H1 (cell line): ENCODE measurements around the gene RNF10. TPM values are rescaled to one million over a fixed set of nuclear protein-coding genes. Genes with fewer than 3 reads are reported as not detected.

Experiments used
- CTCF ChIA-PET: fragments of 300-600 bp; sonication (Branson Sonifier 250); formaldehyde crosslinking; loops from one replicate; lab custom pipeline; 2021; ENCODE audit not compliant: partially characterized antibody; lab: Charles Lee
- POLR2A ChIA-PET: fragments of 300-600 bp; sonication (Branson Sonifier 250); formaldehyde crosslinking; loops from one replicate; lab custom pipeline; 2021; ENCODE audit warnings: inconsistent platforms; ENCODE audit not compliant: partially characterized antibody; lab: Charles Lee
- DNase-seq, 2 experiments: peaks; one replicate each; pipeline versions ENCODE4 v3.0.0 to v3.0.0-alpha.2; 2010 to 2022; ENCODE audit warnings: low spot score in 2 of 2, low read depth in 1 of 2, mixed read lengths in 1 of 2
- FAIRE-seq: peaks from 2 replicates; lab custom pipeline; 2011; peaks lifted over from hg19 to GRCh38; lab: Jason Lieb, UNC
- H2AFZ ChIP-seq: 2 replicates; pipeline ENCODE4 v1.8.1; 2012; ENCODE audit warnings: low read length, inconsistent platforms
- H2AK5ac ChIP-seq: 2 replicates; pipeline ENCODE4 v1.6.1; 2013; ENCODE audit warnings: low read depth, low read length
- H2BK120ac ChIP-seq: replicated peaks from 2 replicates; pipeline ENCODE3; 2013; ENCODE audit warnings: low read depth, low read length, inconsistent platforms
- H2BK12ac ChIP-seq: 2 replicates; pipeline ENCODE4 v1.6.1; 2013; ENCODE audit warnings: low read depth, low read length
- H2BK15ac ChIP-seq: 2 replicates; pipeline ENCODE4 v1.6.1; 2013; ENCODE audit warnings: low read length
- H2BK20ac ChIP-seq: 2 replicates; pipeline ENCODE4 v1.6.1; 2013; ENCODE audit warnings: low read length
- H2BK5ac ChIP-seq: 2 replicates; pipeline ENCODE4 v1.6.1; 2013; ENCODE audit warnings: low read depth, low read length
- H3K14ac ChIP-seq: 2 replicates; pipeline ENCODE4 v1.6.1; 2013; ENCODE audit warnings: inconsistent platforms; ENCODE audit not compliant: insufficient read length
- H3K18ac ChIP-seq: 2 replicates; pipeline ENCODE4 v1.6.1; 2013; ENCODE audit warnings: low read length; ENCODE audit errors: extremely low read depth
- H3K23ac ChIP-seq: 2 replicates; pipeline ENCODE4 v1.6.1; 2013; ENCODE audit warnings: inconsistent platforms; ENCODE audit not compliant: insufficient read length
- H3K23me2 ChIP-seq: 2 replicates; pipeline ENCODE4 v1.6.1; 2013; ENCODE audit warnings: low read depth, low read length
- H3K27ac ChIP-seq: 2 replicates; pipeline ENCODE4 v1.6.1; 2011; ENCODE audit warnings: low read depth, low read length, inconsistent platforms
- H3K27me3 ChIP-seq, 4 experiments: replicated peaks in 1 of 4; 1 replicate in 1 of 4; 2 replicates in 3 of 4; pipeline versions ENCODE4 v1.6.1 to v1.8.1; 2011 to 2013; ENCODE audit warnings: low read length in 3 of 4, mild to moderate bottlenecking in 3 of 4, inconsistent platforms in 2 of 4, mixed read lengths in 2 of 4, moderate library complexity in 1 of 4; ENCODE audit not compliant: control insufficient read depth in 3 of 4, insufficient read depth in 3 of 4; ENCODE audit errors: extremely low read depth in 1 of 4
- H3K36me3 ChIP-seq, 4 experiments: 2 replicates each; pipeline versions ENCODE4 v1.6.1 to v1.8.1; 2011 to 2013; ENCODE audit warnings: mild to moderate bottlenecking in 4 of 4, low read length in 3 of 4, moderate library complexity in 2 of 4, control low read depth in 1 of 4, inconsistent platforms in 1 of 4; ENCODE audit not compliant: insufficient read depth in 4 of 4, control insufficient read depth in 2 of 4
- H3K4ac ChIP-seq: replicated peaks from 2 replicates; pipeline ENCODE3; 2013; ENCODE audit warnings: low read length, low read depth, mixed read lengths, inconsistent platforms; ENCODE audit not compliant: insufficient read length
- H3K4me1 ChIP-seq, 4 experiments: replicated peaks in 1 of 4; 1 replicate in 1 of 4; 2 replicates in 3 of 4; pipeline versions ENCODE4 v1.6.1 to v1.8.1; 2011 to 2013; ENCODE audit warnings: low read length in 3 of 4, inconsistent platforms in 2 of 4, mixed read lengths in 1 of 4; ENCODE audit not compliant: insufficient read depth in 4 of 4, control insufficient read depth in 3 of 4
- H3K4me2 ChIP-seq, 2 experiments: 2 replicates each; pipeline versions ENCODE4 v1.6.1 to v1.8.1; 2011 to 2013; ENCODE audit warnings: low read depth in 2 of 2, low read length in 2 of 2, control low read depth in 1 of 2, inconsistent platforms in 1 of 2, mild to moderate bottlenecking in 1 of 2; ENCODE audit not compliant: insufficient read depth in 1 of 2
- H3K4me3 ChIP-seq, 4 experiments: fragments of 200-600, 300-600 bp in 1 of 4; sonication (generic), shearing (Covaris generic), sonication (Bioruptor Twin) in 1 of 4; 2 replicates each; pipeline versions ENCODE4 v1.5.1 to v1.8.1; 2011 to 2016; ENCODE audit warnings: low read length in 4 of 4, low read depth in 3 of 4, control low read depth in 2 of 4, inconsistent platforms in 2 of 4, mild to moderate bottlenecking in 2 of 4, mixed read lengths in 1 of 4, moderate library complexity in 1 of 4; ENCODE audit not compliant: insufficient read depth in 2 of 4; ENCODE audit errors: extremely low read depth in 1 of 4
- H3K56ac ChIP-seq: replicated peaks from 2 replicates; pipeline ENCODE3; 2013; ENCODE audit warnings: low read depth, mild to moderate bottlenecking, mixed read lengths, low read length, inconsistent platforms; ENCODE audit not compliant: insufficient read length
- H3K79me1 ChIP-seq: 2 replicates; pipeline ENCODE4 v1.6.1; 2013; ENCODE audit warnings: low read depth, low read length, control low read depth
- H3K79me2 ChIP-seq, 2 experiments: 2 replicates each; pipeline versions ENCODE4 v1.6.1 to v1.8.1; 2012 to 2013; ENCODE audit warnings: low read length in 2 of 2, mild to moderate bottlenecking in 2 of 2, inconsistent platforms in 1 of 2; ENCODE audit not compliant: insufficient read depth in 2 of 2, control insufficient read depth in 1 of 2
- H3K9ac ChIP-seq, 4 experiments: replicated peaks in 1 of 4; 1 replicate in 1 of 4; 2 replicates in 3 of 4; pipeline versions ENCODE4 v1.6.1 to v1.8.1; 2011 to 2013; ENCODE audit warnings: low read depth in 3 of 4, low read length in 3 of 4, control low read depth in 2 of 4, mild to moderate bottlenecking in 2 of 4, moderate library complexity in 2 of 4, inconsistent platforms in 1 of 4; ENCODE audit errors: extremely low read depth in 1 of 4
- H3K9me3 ChIP-seq, 2 experiments: 2 replicates each; pipeline versions ENCODE4 v1.6.1 to v1.8.1; 2012 to 2013; ENCODE audit warnings: mild to moderate bottlenecking in 2 of 2, moderate library complexity in 2 of 2, control low read depth in 1 of 2, inconsistent platforms in 1 of 2, low read depth in 1 of 2, low read length in 1 of 2, mixed read lengths in 1 of 2; ENCODE audit not compliant: insufficient read depth in 2 of 2
- H4K20me1 ChIP-seq, 2 experiments: replicated peaks in 1 of 2; 2 replicates each; pipeline versions ENCODE3 to v1.8.1; 2011 to 2013; ENCODE audit warnings: inconsistent platforms in 2 of 2, low read length in 2 of 2, mild to moderate bottlenecking in 1 of 2; ENCODE audit not compliant: insufficient read depth in 2 of 2, control insufficient read depth in 1 of 2
- H4K5ac ChIP-seq: 2 replicates; pipeline ENCODE4 v1.6.1; 2013; ENCODE audit warnings: low read length, low read depth, mixed read lengths, inconsistent platforms; ENCODE audit not compliant: insufficient read length
- H4K8ac ChIP-seq: 2 replicates; pipeline ENCODE4 v1.8.0; 2013; ENCODE audit warnings: mild to moderate bottlenecking, moderate library complexity, low read length, inconsistent platforms; ENCODE audit not compliant: insufficient read depth; ENCODE audit errors: extremely low read depth
- H4K91ac ChIP-seq: replicated peaks from 2 replicates; pipeline ENCODE3; 2013; ENCODE audit warnings: low read length, mixed read lengths, inconsistent platforms; ENCODE audit not compliant: insufficient read length
- CBX5 ChIP-seq: fragments of 300-800, 300-1000 bp; sonication (generic); IDR thresholded peaks from 2 replicates; pipeline ENCODE4 v1.7.1; 2016; ENCODE audit warnings: antibody characterized with exemption, low read length, low read depth
- EP300 ChIP-seq, 2 experiments: IDR thresholded peaks; 1 replicate in 1 of 2; 2 replicates in 1 of 2; pipeline ENCODE4 v1.6.1; 2011 to 2012; ENCODE audit warnings: low read depth in 2 of 2, low read length in 2 of 2, mild to moderate bottlenecking in 2 of 2, borderline replicate concordance in 1 of 2, inconsistent platforms in 1 of 2, moderate library complexity in 1 of 2
- NRF1 ChIP-seq: IDR thresholded peaks from 2 replicates; pipeline ENCODE4 v1.6.1; 2011; ENCODE audit warnings: mild to moderate bottlenecking, low read depth, low read length, improper control_type of control experiment
- PHF8 ChIP-seq: fragments of 200-600 bp; sonication (generic); conservative IDR thresholded peaks from 2 replicates; pipeline ENCODE4 v1.7.1; 2012; ENCODE audit warnings: low read depth, mild to moderate bottlenecking, inconsistent platforms, low read length, moderate library complexity
- POU5F1 ChIP-seq: IDR thresholded peaks from 2 replicates; pipeline ENCODE4 v1.6.1; 2011; ENCODE audit warnings: low read depth, mild to moderate bottlenecking, low read length, moderate library complexity
- SP2 ChIP-seq: IDR thresholded peaks from 2 replicates; pipeline ENCODE4 v1.6.1; 2012; ENCODE audit warnings: mild to moderate bottlenecking, low read length, inconsistent platforms
- SP4 ChIP-seq: IDR thresholded peaks from 2 replicates; pipeline ENCODE4 v1.6.1; 2012; ENCODE audit warnings: low read length, inconsistent platforms
- WGBS, 2 experiments: shearing (Covaris generic) in 1 of 2; methylation state at CpG; one replicate each; pipeline versions ENCODE4 v1.1.6 to v1.1.7; 2013 to 2015; ENCODE audit warnings: low lambda C conversion rate in 2 of 2, mixed read lengths in 2 of 2, inconsistent platforms in 1 of 2, low coverage in 1 of 2, missing lambda C conversion rate in 1 of 2; ENCODE audit not compliant: insufficient replicate concordance in 2 of 2, insufficient coverage in 1 of 2, insufficient read length in 1 of 2; ENCODE audit errors: extremely low coverage in 1 of 2, missing lambda C conversion rate in 1 of 2; 5-methylcytosine and 5-hydroxymethylcytosine counted together
- polyA plus RNA-seq, 7 experiments: library from polyadenylated mRNA; depleted of rRNA in 3 of 7; stranded (reverse) in 5 of 7; unstranded in 2 of 7; fragments of >200 nt in 5 of 7; fragments of 200-250 nt in 2 of 7; gene quantifications; 1 replicate in 5 of 7; 2 replicates in 1 of 7; 4 replicates in 1 of 7; pipeline versions ENCODE4 v1.2.1 to v1.2.3, GENCODE V29; 2011 to 2013; ENCODE audit warnings: missing spikeins in 2 of 7, mixed read lengths in 2 of 7
- total RNA-seq: library from RNA; stranded (reverse); fragmentation: NEBNext Ultra II Directional; extraction: Animal tissue kit (Norgen Biotek cat#: 25700); gene quantifications from 2 replicates; pipeline ENCODE4 v1.2.1, GENCODE V29; 2021

RNF10 gene
- total and polyA plus RNA-seq, 2 of the 8 experiments (the other 6 are each of a cell fraction or from before 2014, with no cell fraction given): 71.6 to 171 TPM

DNA sequence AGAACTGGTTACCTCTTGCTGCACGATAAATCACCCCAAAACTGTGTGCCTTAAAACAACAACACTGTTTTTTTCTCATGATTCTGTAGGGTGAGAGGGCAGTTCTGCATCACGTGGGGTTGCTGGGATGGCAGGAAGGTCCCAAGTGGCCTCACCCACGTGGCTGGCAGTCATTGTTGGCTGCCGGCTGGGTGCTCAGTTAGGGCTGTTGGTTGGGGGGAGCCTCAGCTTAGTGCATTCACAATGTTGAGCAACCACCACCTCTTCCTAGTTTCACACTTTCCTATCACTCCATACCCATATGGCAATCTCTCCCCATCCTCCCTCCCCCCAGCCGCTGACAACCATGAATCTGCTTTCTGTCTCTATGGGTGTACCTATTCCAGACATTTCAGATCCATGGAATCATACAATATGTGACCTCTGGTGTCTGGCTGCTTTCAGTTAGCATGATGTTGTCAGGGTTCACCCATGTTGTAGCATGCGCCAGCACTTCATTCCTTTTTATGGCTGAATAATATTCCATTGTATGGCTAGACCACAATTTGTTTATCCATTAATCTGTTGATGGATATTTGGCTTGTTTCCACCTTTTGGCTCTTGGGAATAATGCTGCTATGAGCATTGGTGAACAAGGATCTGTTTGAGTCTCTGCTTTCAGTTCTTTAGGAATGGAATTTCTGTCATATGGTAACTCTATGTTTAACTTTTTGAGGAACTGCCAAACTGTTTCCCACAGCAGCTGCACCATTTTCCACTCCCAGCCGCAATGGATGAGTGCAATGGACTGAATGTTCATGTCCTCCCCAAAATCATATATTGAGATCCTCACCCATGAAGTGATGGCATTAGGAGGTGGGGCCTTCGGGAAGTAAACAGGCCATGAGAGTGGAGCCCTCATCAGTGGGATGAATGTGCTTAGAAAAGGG, 58.2 kb downstream of the RNF10 start:
- H3K36me3 ChIP-seq: no peaks in the 10 kb centered on the region
- CTCF ChIA-PET: interaction anchor here (0.9 to 1.6 kb wide), 6 partner anchors 10 to 357 kb away, joined by 3 to 10 read pairs (median 3); no protein-coding TSS in a partner anchor
- H3K79me1 ChIP-seq: no peaks in the 10 kb centered on the region
- TF ChIP-seq NRF1 (no peak), POU5F1 (no peak), SP2 (no peak), CBX5 (no peak), PHF8 (no peak), EP300 (IDR thresholded peaks at IDR 0.05; ENCODE audit: borderline replicate concordance in 1 of 2, low read depth in 2 of 2, low read length in 2 of 2) (no peak), SP4 (no peak)
- TF ChIP-seq, all 59 proteins: peak for 0
- Histone ChIP-seq H3K79me2 (no peaks in the 10 kb centered on the region), H3K9me3 (no peaks in the 10 kb centered on the region), H3K23me2 (no peaks in the 10 kb centered on the region; the same call in 1 of the 2 replicates), H2BK12ac (no peak overlapping the region), H3K4me1 (peaks cover 0 to 5% (median 0%) of the 10 kb centered on the region in 4 experiments; a peak in 1 of 7 replicates), H3K14ac (no peak overlapping the region), H4K91ac (no peak overlapping the region), H3K18ac (no peak overlapping the region), H4K20me1 (no peaks in the 10 kb centered on the region), H3K4me3 (no peak overlapping the region), H2AK5ac (no peak overlapping the region), H4K5ac (no peak overlapping the region), H4K8ac (no peak overlapping the region), H2BK120ac (no peak overlapping the region), H3K56ac (no peak overlapping the region), H3K4ac (no peak overlapping the region), H3K9ac (no peak overlapping the region), H3K23ac (no peak overlapping the region), H2BK5ac (peak overlapping the region; percentile 16; the same call in 1 of the 2 replicates), H2AFZ (peak overlapping the region; percentile 86; the same call in 1 of the 2 replicates), H3K4me2 (no peak overlapping the region), H3K27ac (no peak overlapping the region), H2BK20ac (0 out of 2 replicates have a peak overlapping the region, but pooled peaks have one; percentile 72), H3K27me3 (no peaks in the 10 kb centered on the region), H2BK15ac (0 out of 2 replicates have a peak overlapping the region, but pooled peaks have one; percentile 72)
- DNase-seq (no peak), FAIRE-seq (no peak)
- POLR2A ChIA-PET: interaction anchor here (0.7 to 1.5 kb wide), 2 partner anchors 11 to 94 kb away, joined by 3 to 9 read pairs; partner anchors contain the start of genes MLEC and POP5
- WGBS, 2 experiments: 86% methylated on average over 8 of the region's 8 CpGs; no CpG with 5 or more reads in 1 of the 2 experiments
